Endothelial cell of umbilical vein (primary cell): ENCODE results near the gene TMPRSS7. TPM values are rescaled to one million over a fixed set of nuclear protein-coding genes. Genes with fewer than 3 reads are reported as not detected.

ENCODE experiments used
- BruUV-seq: library from RNA; stranded (reverse); fragments of 400-500 nt; replicated peaks from 2 replicates; lab custom pipeline; 2021; lab: Mats Ljungman, UMichigan
- CTCF ChIA-PET: fragments of 300-600, 350-600 bp; sonication (Branson Sonifier 250); formaldehyde crosslinking; loops from one replicate; lab custom pipeline; 2021; ENCODE audit warnings: antibody characterized with exemption, inconsistent platforms; lab: Charles Lee
- POLR2A ChIA-PET: fragments of 300-600, 350-600 bp; sonication (Branson Sonifier 250); formaldehyde crosslinking; loops from one replicate; lab custom pipeline; 2021; ENCODE audit warnings: antibody characterized with exemption, inconsistent platforms; lab: Charles Lee
- DNase-seq: peaks from one replicate; pipeline ENCODE4 v3.0.0-alpha.2; 2011; ENCODE audit warnings: low read depth, low spot score
- FAIRE-seq: peaks from 2 replicates; lab custom pipeline; 2011; peaks lifted over from hg19 to GRCh38; lab: Jason Lieb, UNC
- H2AFZ ChIP-seq: 2 replicates; pipeline ENCODE4 v1.6.0; 2012; ENCODE audit warnings: low read depth, low read length, control low read depth, inconsistent platforms
- H3K27ac ChIP-seq: 2 replicates; pipeline ENCODE4 v1.5.1; 2011; ENCODE audit warnings: low read depth, mild to moderate bottlenecking, control low read depth, low read length, moderate library complexity; ENCODE audit not compliant: insufficient read depth
- H3K27me3 ChIP-seq, 2 experiments: 2 replicates each; pipeline versions ENCODE4 v1.6.0 to v1.6.1; 2011; ENCODE audit warnings: low read length in 2 of 2, mixed read lengths in 1 of 2; ENCODE audit not compliant: control insufficient read depth in 2 of 2, insufficient read depth in 2 of 2
- H3K36me3 ChIP-seq, 2 experiments: 2 replicates in 1 of 2; 3 replicates in 1 of 2; pipeline ENCODE4 v1.5.1; 2011; ENCODE audit warnings: low read length in 2 of 2, mild to moderate bottlenecking in 1 of 2, moderate library complexity in 1 of 2; ENCODE audit not compliant: control insufficient read depth in 2 of 2, insufficient read depth in 2 of 2; ENCODE audit errors: extremely low read depth in 1 of 2
- H3K4me1 ChIP-seq: 3 replicates; pipeline ENCODE4 v1.5.1; 2011; ENCODE audit warnings: mild to moderate bottlenecking, low read length; ENCODE audit not compliant: control insufficient read depth, insufficient read depth; ENCODE audit errors: extremely low read depth
- H3K4me2 ChIP-seq: 2 replicates; pipeline ENCODE4 v1.6.1; 2011; ENCODE audit warnings: low read length, control low read depth, mixed read lengths; ENCODE audit not compliant: insufficient read depth
- H3K4me3 ChIP-seq, 3 experiments: fragments of 200-600 bp in 1 of 3; sonication (generic), shearing (Covaris generic) in 1 of 3; replicated peaks in 1 of 3; 2 replicates each; pipeline ENCODE4 v1.5.1; 2011 to 2016; ENCODE audit warnings: control low read depth in 3 of 3, low read length in 3 of 3, mild to moderate bottlenecking in 2 of 3, inconsistent platforms in 1 of 3, low read depth in 1 of 3, moderate library complexity in 1 of 3; ENCODE audit not compliant: insufficient read depth in 1 of 3
- H3K79me2 ChIP-seq: 2 replicates; pipeline ENCODE4 v1.6.0; 2012; ENCODE audit warnings: low read length, inconsistent platforms; ENCODE audit not compliant: control insufficient read depth, insufficient read depth
- H3K9ac ChIP-seq: replicated peaks from 2 replicates; pipeline ENCODE3; 2011; ENCODE audit warnings: low read length, control low read depth; ENCODE audit not compliant: insufficient read depth; ENCODE audit errors: extremely low read depth
- H3K9me1 ChIP-seq: replicated peaks from 3 replicates; pipeline ENCODE4 v1.6.0; 2011; ENCODE audit warnings: mild to moderate bottlenecking, low read length; ENCODE audit not compliant: control insufficient read depth, insufficient read depth; ENCODE audit errors: extremely low read depth
- H3K9me3 ChIP-seq: replicated peaks from 2 replicates; pipeline ENCODE4 v1.5.1; 2012; ENCODE audit warnings: low read length, inconsistent platforms; ENCODE audit not compliant: control insufficient read depth, insufficient read depth
- H4K20me1 ChIP-seq: replicated peaks from 2 replicates; pipeline ENCODE3; 2011; ENCODE audit warnings: mild to moderate bottlenecking, low read length; ENCODE audit not compliant: control insufficient read depth, insufficient read depth; ENCODE audit errors: extremely low read depth
- CTCF ChIP-seq, 2 donors: IDR thresholded peaks; 1 replicate in 1 of 2; 2 replicates in 1 of 2; pipeline ENCODE4 v1.5.1; 2011; ENCODE audit warnings: low read length in 2 of 2, mild to moderate bottlenecking in 2 of 2, moderate library complexity in 2 of 2, control low read depth in 1 of 2, inconsistent platforms in 1 of 2, low read depth in 1 of 2; ENCODE audit not compliant: insufficient read depth in 1 of 2; ENCODE audit errors: extremely low read depth in 1 of 2
- EZH2 ChIP-seq: IDR thresholded peaks from 2 replicates; pipeline ENCODE4 v1.6.1; 2012; ENCODE audit warnings: borderline replicate concordance, low read depth, mild to moderate bottlenecking, moderate library complexity, low read length, inconsistent platforms; ENCODE audit not compliant: severe bottlenecking
- FOS ChIP-seq: IDR thresholded peaks from 2 replicates; pipeline ENCODE4 v1.6.1; 2011; ENCODE audit warnings: mild to moderate bottlenecking, low read length, moderate library complexity, borderline replicate concordance; ENCODE audit not compliant: insufficient read depth
- GATA2 ChIP-seq: IDR thresholded peaks from 2 replicates; pipeline ENCODE4 v1.7.0; 2011; ENCODE audit warnings: low read depth, mild to moderate bottlenecking, moderate library complexity, mixed read lengths, low read length; ENCODE audit not compliant: insufficient read length, insufficient read depth
- JUN ChIP-seq: IDR thresholded peaks from 2 replicates; pipeline ENCODE4 v1.6.1; 2011; ENCODE audit warnings: borderline replicate concordance, low read depth; ENCODE audit not compliant: insufficient read length, insufficient read depth
- MAX ChIP-seq: IDR thresholded peaks from 2 replicates; pipeline ENCODE4 v1.6.1; 2011; ENCODE audit not compliant: insufficient read depth, insufficient read length
- MYC ChIP-seq: IDR thresholded peaks from one replicate; pipeline ENCODE4 v1.6.1; 2011; ENCODE audit warnings: mild to moderate bottlenecking, low read depth, low read length
- POLR2A ChIP-seq: IDR thresholded peaks from 2 replicates; pipeline ENCODE4 v1.6.1; 2012; ENCODE audit warnings: low read depth, mild to moderate bottlenecking, control low read depth, low read length
- POLR2AphosphoS5 ChIP-seq: IDR thresholded peaks from 2 replicates; pipeline ENCODE4 v1.6.1; 2012; ENCODE audit warnings: low read depth, mild to moderate bottlenecking, control low read depth, low read length, moderate library complexity; ENCODE audit not compliant: insufficient read depth
- dilution Hi-C: fragments of 300-500 bp; cut with MboI; formaldehyde crosslinking; loops from one replicate; pipeline ENCODE4 v1.15.0; 2019; ENCODE audit warnings: low sequenced_read_pairs; ENCODE audit not compliant: extremely low pct_ligation_motif_present
- intact Hi-C: fragments of 100-400 bp; cut with micrococcal nuclease; formaldehyde crosslinking; loops from one replicate; pipeline ENCODE4 v1.10.0; 2022
- polyA plus RNA-seq, 4 experiments: library from polyadenylated mRNA; depleted of rRNA in 3 of 4; stranded (reverse) in 3 of 4; unstranded in 1 of 4; fragments of >200 nt; gene quantifications; 2 replicates each; pipeline versions ENCODE4 v1.2.1 to v1.2.3, GENCODE V29; 2011 to 2012; ENCODE audit warnings: missing spikeins in 1 of 4
- total RNA-seq: library from RNA; stranded (reverse); gene quantifications from 2 replicates; pipeline ENCODE4 v1.2.3, GENCODE V29; 2021

TMPRSS7 gene
- total and polyA plus RNA-seq, 2 donors (not counting 3 experiments of a cell fraction or from before 2014, with no cell fraction given) = not detected

GRCh38 chr3:112086875-112087524 is 52.5 kb downstream of the TMPRSS7 start:
- no peak for DNase-seq
- intact Hi-C loops (loop anchor here (1.0 kb wide), 1 partner anchor 10 kb away; no protein-coding TSS in a partner anchor), dilution Hi-C loops (no loop called here)

GRCh38 chr3:112087746-112088145 is 53.2 kb downstream of the TMPRSS7 start:
- no peaks in the 10 kb centered on the region for H3K27me3 ChIP-seq
- CTCF ChIA-PET = interaction anchor here (1.0 to 1.9 kb wide), 3 partner anchors 10 to 24 kb away, joined by 4 to 13 read pairs (median 7); no protein-coding TSS in a partner anchor
- no peak for DNase-seq
- H3K36me3 ChIP-seq = no peaks in the 10 kb centered on the region
- H3K4me2 ChIP-seq = peak overlapping the region; percentile 42
- H3K4me3 ChIP-seq = no peak overlapping the region
- H2AFZ ChIP-seq = no peak overlapping the region
- no peaks in the 10 kb centered on the region for H4K20me1 ChIP-seq
- no TSS peak for BruUV-seq
- no peaks in the 10 kb centered on the region for H3K9me3 ChIP-seq
- no peak overlapping the region for H3K9ac ChIP-seq
- intact Hi-C loops (loop anchor here (1.0 kb wide), 1 partner anchor 10 kb away; no protein-coding TSS in a partner anchor), dilution Hi-C loops (no loop called here)
- no peaks in the 10 kb centered on the region for H3K9me1 ChIP-seq
- no peak for FAIRE-seq
- no peak for TF ChIP-seq POLR2A
- no peak for TF ChIP-seq GATA2
- no peak for TF ChIP-seq POLR2AphosphoS5
- TF ChIP-seq EZH2 = no peak
- TF ChIP-seq MYC = no peak
- TF ChIP-seq CTCF (IDR thresholded peaks at IDR 0.05; ENCODE audit: extremely low read depth in 1 of 2, insufficient read depth in 1 of 2, low read depth in 1 of 2, low read length in 2 of 2) = no peak
- no peak for TF ChIP-seq FOS
- no peak for TF ChIP-seq MAX
- TF ChIP-seq JUN = no peak
- H3K4me1 ChIP-seq = peaks cover 16% of the 10 kb centered on the region
- H3K79me2 ChIP-seq = no peaks in the 10 kb centered on the region
- no peak overlapping the region for H3K27ac ChIP-seq
- POLR2A ChIA-PET = no interaction called here

More at GRCh38 chr3:112086875-112087524, 52.5 kb downstream of the TMPRSS7 start:
- peaks cover 16% of the 10 kb centered on the region for H3K4me1 ChIP-seq
- no TSS peak for BruUV-seq
- H3K9ac ChIP-seq = peak overlapping the region; percentile 43
- ChIA-PET POLR2A (no interaction called here), CTCF (interaction anchor here (1.8 to 1.9 kb wide), 2 partner anchors 10 to 25 kb away, joined by 7 to 13 read pairs; no protein-coding TSS in a partner anchor)
- H3K36me3 ChIP-seq = no peaks in the 10 kb centered on the region
- no peaks in the 10 kb centered on the region for H3K79me2 ChIP-seq
- no peaks in the 10 kb centered on the region for H3K27me3 ChIP-seq
- peak overlapping the region; percentile 42 for H2AFZ ChIP-seq
- H3K9me1 ChIP-seq = no peaks in the 10 kb centered on the region
- peak overlapping the region; percentile 74 for H3K4me2 ChIP-seq
- TF ChIP-seq FOS (peak; percentile 24), MYC (no peak)
- peak; percentile 76 for FAIRE-seq
- H3K27ac ChIP-seq = no peak overlapping the region
- H3K4me3 ChIP-seq = peak overlapping the region; percentile 1 to 70 (median 46)
- H4K20me1 ChIP-seq = no peaks in the 10 kb centered on the region
- no peaks in the 10 kb centered on the region for H3K9me3 ChIP-seq
